ENCODE data around the gene ELP2. TPM values are rescaled to one million over a fixed set of nuclear protein-coding genes. Genes with fewer than 3 reads are reported as not detected.

Gene ELP2
- total RNA-seq, 1 experiment from 2014 or later, result 137 TPM

DNA sequence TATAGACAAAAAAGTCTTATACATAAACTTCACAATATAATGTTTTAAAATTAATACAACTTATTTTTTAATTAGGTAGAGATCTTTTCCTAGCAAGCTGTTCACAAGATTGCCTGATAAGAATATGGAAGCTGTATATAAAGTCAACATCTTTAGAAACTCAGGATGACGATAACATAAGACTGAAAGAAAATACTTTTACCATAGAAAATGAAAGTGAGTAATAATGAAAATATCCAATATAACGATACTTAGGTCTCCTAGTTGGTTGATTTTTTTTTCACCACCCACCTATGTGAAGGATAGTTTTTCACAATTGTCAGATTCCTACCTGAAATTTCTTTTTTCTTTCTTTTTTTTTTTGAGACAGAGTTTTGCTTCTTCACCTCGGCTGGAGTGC lies 13.1 kb downstream of the ELP2 start:
- Histone ChIP-seq H3K14ac (ENCODE audit: insufficient read depth, low read length) (no peak overlapping the region), H4K91ac (ENCODE audit: insufficient read length, low read depth, low read length) (no peak overlapping the region), H2AK5ac (ENCODE audit: insufficient read length, low read length) (no peak overlapping the region), H3K23me2 (ENCODE audit: insufficient read length, low read depth, low read length, poor library complexity, severe bottlenecking) (no peaks in the 10 kb centered on the region), H3K56ac (ENCODE audit: insufficient read length, low read depth, low read length) (no peak overlapping the region), H3K4me1 (ENCODE audit: insufficient read depth, low read length) (no peaks in the 10 kb centered on the region), H2AFZ (ENCODE audit: low read length) (no peak overlapping the region), H4K8ac (replicated peaks; ENCODE audit: insufficient read length, low read depth, low read length) (no peak overlapping the region), H3K23ac (ENCODE audit: insufficient read length, low read depth, low read length) (no peak overlapping the region), H3K18ac (ENCODE audit: insufficient read length, low read depth, low read length) (no peak overlapping the region), H3K27ac (ENCODE audit: insufficient read length, low read depth, low read length) (no peak overlapping the region), H3K4ac (ENCODE audit: low read depth, low read length) (no peak overlapping the region), H4K20me1 (ENCODE audit: control insufficient read depth, insufficient read depth, insufficient read length) (no peaks in the 10 kb centered on the region), H3K9ac (ENCODE audit: extremely low read depth, insufficient read length, low read length) (no peak overlapping the region), H2BK120ac (ENCODE audit: low read depth, low read length, poor library complexity, severe bottlenecking) (no peak overlapping the region), H3K79me2 (ENCODE audit: insufficient read depth, low read length) (no peaks in the 10 kb centered on the region), H3K4me2 (ENCODE audit: insufficient read depth, insufficient read length, low read length) (no peak overlapping the region), H3K27me3 (ENCODE audit: insufficient read depth, low read length) (no peaks in the 10 kb centered on the region), H2BK15ac (ENCODE audit: low read depth, low read length) (no peak overlapping the region), H3T11ph (ENCODE audit: low read length) (no peak overlapping the region), H2BK20ac (ENCODE audit: low read depth, low read length, poor library complexity, severe bottlenecking) (no peak overlapping the region), H2BK12ac (ENCODE audit: insufficient read length, low read depth, low read length) (no peak overlapping the region), H4K5ac (ENCODE audit: insufficient read length, low read depth, low read length) (no peak overlapping the region), H2BK5ac (ENCODE audit: insufficient read length, low read length) (no peak overlapping the region), H3K79me1 (ENCODE audit: insufficient read depth, low read depth, low read length, poor library complexity, severe bottlenecking) (no peaks in the 10 kb centered on the region), H3K9me3 (ENCODE audit: control insufficient read depth, low read depth, low read length) (no peaks in the 10 kb centered on the region)
- H3K4me1 Mint-ChIP-seq, result no peaks in the 10 kb centered on the region
- peaks cover 55 to 89% (median 88%) of the 10 kb centered on the region in 3 experiments for H3K36me3 Mint-ChIP-seq (ENCODE audit: insufficient read depth in 1 of 3, low read depth in 3 of 3)
- H3K4me3 Mint-ChIP-seq, result no peak overlapping the region
- H3K9me3 Mint-ChIP-seq, result no peaks in the 10 kb centered on the region
- DNase-seq, result no peak
- H3K27me3 Mint-ChIP-seq (ENCODE audit: low read depth), result no peaks in the 10 kb centered on the region
- H3K27ac Mint-ChIP-seq, result no peak overlapping the region
- TF ChIP-seq, protein P1, sequence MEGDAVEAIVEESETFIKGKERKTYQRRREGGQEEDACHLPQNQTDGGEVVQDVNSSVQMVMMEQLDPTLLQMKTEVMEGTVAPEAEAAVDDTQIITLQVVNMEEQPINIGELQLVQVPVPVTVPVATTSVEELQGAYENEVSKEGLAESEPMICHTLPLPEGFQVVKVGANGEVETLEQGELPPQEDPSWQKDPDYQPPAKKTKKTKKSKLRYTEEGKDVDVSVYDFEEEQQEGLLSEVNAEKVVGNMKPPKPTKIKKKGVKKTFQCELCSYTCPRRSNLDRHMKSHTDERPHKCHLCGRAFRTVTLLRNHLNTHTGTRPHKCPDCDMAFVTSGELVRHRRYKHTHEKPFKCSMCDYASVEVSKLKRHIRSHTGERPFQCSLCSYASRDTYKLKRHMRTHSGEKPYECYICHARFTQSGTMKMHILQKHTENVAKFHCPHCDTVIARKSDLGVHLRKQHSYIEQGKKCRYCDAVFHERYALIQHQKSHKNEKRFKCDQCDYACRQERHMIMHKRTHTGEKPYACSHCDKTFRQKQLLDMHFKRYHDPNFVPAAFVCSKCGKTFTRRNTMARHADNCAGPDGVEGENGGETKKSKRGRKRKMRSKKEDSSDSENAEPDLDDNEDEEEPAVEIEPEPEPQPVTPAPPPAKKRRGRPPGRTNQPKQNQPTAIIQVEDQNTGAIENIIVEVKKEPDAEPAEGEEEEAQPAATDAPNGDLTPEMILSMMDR (conservative IDR thresholded peaks at IDR 0.05), result no peak
- WGBS (ENCODE audit: extremely low coverage, insufficient read length, low lambda C conversion rate), result no CpG with 5 or more reads among the region's 3 CpGs
